Measurements from ENCODE around the gene NR6A1. TPM values are rescaled to one million over a fixed set of nuclear protein-coding genes. Genes with fewer than 3 reads are reported as not detected.
A peak's percentile ranks its signal among the peaks of the same experiment; 100 is the strongest.

Gene NR6A1
- total RNA-seq, 1 donor from 2014 or later, result 0.56 TPM

DNA sequence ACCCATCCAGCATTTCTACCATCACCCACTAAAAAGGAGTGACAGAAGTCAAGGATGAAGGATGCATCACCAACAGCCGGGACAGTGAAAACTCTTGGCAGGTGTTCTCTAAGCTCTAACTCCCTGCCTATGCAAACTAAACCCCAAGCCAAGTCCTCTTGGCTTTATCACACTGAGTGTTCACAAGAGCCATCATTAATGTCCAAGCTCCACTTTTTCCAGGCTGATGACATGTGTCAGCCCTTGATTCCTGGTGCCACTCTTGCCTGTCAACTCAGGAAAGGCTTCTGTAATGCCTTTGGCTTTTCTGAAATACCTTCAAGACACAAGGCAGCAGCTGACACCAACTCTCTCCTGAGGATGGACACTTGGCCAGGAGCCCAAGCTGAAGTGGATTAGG is 86.9 kb downstream of the NR6A1 start:
- no peak overlapping the region for H3K4me3 Mint-ChIP-seq (ENCODE audit: unreplicated experiment)
- no peak for DNase-seq (ENCODE audit: extremely low spot score, unreplicated experiment)
- TF ChIP-seq, protein P1, sequence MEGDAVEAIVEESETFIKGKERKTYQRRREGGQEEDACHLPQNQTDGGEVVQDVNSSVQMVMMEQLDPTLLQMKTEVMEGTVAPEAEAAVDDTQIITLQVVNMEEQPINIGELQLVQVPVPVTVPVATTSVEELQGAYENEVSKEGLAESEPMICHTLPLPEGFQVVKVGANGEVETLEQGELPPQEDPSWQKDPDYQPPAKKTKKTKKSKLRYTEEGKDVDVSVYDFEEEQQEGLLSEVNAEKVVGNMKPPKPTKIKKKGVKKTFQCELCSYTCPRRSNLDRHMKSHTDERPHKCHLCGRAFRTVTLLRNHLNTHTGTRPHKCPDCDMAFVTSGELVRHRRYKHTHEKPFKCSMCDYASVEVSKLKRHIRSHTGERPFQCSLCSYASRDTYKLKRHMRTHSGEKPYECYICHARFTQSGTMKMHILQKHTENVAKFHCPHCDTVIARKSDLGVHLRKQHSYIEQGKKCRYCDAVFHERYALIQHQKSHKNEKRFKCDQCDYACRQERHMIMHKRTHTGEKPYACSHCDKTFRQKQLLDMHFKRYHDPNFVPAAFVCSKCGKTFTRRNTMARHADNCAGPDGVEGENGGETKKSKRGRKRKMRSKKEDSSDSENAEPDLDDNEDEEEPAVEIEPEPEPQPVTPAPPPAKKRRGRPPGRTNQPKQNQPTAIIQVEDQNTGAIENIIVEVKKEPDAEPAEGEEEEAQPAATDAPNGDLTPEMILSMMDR (IDR thresholded peaks at IDR 0.05), result no peak
- no peak overlapping the region for H3K27ac Mint-ChIP-seq (ENCODE audit: unreplicated experiment)
- peaks cover 39% of the 10 kb centered on the region for H3K36me3 Mint-ChIP-seq (ENCODE audit: unreplicated experiment)
- no peaks in the 10 kb centered on the region for H3K9me3 Mint-ChIP-seq (ENCODE audit: unreplicated experiment)
- H3K27me3 Mint-ChIP-seq (ENCODE audit: unreplicated experiment), result no peaks in the 10 kb centered on the region
- H3K4me1 Mint-ChIP-seq (ENCODE audit: unreplicated experiment), result peaks cover 15% of the 10 kb centered on the region

DNA sequence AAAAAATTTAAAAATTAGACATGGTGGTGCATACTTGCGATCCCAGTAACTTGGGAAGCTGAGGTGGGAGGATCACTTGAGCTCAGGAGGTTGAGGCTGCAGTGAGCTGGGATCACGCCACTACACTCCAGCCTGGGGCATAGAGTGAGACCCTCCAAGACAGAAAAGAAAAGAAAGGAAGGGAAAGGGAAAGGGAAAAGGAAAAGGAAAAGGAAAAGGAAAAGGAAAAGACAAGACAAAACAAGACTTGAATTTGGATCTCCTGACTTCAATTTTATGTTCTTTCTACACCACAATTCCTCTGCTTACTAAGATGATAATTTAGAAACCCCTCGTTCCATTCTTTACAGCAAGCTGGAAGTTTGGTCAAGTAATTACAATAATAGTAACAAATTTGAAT is 88.1 kb downstream of the NR6A1 start:
- H3K27me3 Mint-ChIP-seq (ENCODE audit: unreplicated experiment), result no peaks in the 10 kb centered on the region
- no peak overlapping the region for H3K27ac Mint-ChIP-seq (ENCODE audit: unreplicated experiment)
- TF ChIP-seq, protein P1 (IDR thresholded peaks at IDR 0.05), result no peak
- no peak for DNase-seq (ENCODE audit: extremely low spot score, unreplicated experiment)
- H3K4me1 Mint-ChIP-seq (ENCODE audit: unreplicated experiment), result peaks cover 15% of the 10 kb centered on the region
- no peaks in the 10 kb centered on the region for H3K9me3 Mint-ChIP-seq (ENCODE audit: unreplicated experiment)
- H3K4me3 Mint-ChIP-seq (ENCODE audit: unreplicated experiment), result no peak overlapping the region
- peaks cover 36% of the 10 kb centered on the region for H3K36me3 Mint-ChIP-seq (ENCODE audit: unreplicated experiment)

DNA sequence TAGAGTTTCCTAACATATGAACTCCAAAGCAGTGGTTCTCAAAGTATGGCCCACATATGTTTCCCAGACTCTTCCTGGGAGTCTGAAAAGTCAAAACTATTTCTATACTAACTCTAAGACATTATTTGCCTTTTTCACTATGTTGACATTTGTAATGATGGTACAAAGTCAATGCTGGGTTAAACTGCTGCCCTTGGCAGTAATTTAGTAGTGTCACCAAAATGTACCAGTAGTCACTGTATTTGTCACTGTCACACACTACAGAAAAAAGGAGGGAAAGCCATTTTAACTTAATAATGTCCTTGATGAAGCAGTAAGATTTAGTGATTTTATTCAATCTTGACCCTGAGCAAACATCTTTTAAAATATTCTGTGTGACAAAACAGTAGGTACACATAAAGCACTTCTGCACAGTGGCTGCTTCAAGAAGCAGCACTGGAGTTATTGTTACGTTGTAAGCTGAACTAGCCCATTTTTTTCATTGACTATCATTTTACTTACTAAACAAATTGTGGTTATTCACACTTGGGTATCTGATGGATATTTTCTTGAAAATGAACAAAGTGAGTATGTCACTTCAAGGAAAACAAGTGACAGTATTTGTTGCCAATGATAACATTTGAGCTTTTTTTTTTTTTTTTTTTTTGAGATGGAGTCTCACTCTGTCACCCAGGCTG is 90.3 kb downstream of the NR6A1 start:
- H3K4me3 Mint-ChIP-seq (ENCODE audit: unreplicated experiment), result no peak overlapping the region
- no peaks in the 10 kb centered on the region for H3K9me3 Mint-ChIP-seq (ENCODE audit: unreplicated experiment)
- H3K36me3 Mint-ChIP-seq (ENCODE audit: unreplicated experiment), result peaks cover 34% of the 10 kb centered on the region
- H3K27me3 Mint-ChIP-seq (ENCODE audit: unreplicated experiment), result no peaks in the 10 kb centered on the region
- TF ChIP-seq, protein P1 (IDR thresholded peaks at IDR 0.05), result no peak
- no peak for DNase-seq (ENCODE audit: extremely low spot score, unreplicated experiment)
- H3K27ac Mint-ChIP-seq (ENCODE audit: unreplicated experiment), result no peak overlapping the region
- H3K4me1 Mint-ChIP-seq (ENCODE audit: unreplicated experiment), result peaks cover 29% of the 10 kb centered on the region

DNA sequence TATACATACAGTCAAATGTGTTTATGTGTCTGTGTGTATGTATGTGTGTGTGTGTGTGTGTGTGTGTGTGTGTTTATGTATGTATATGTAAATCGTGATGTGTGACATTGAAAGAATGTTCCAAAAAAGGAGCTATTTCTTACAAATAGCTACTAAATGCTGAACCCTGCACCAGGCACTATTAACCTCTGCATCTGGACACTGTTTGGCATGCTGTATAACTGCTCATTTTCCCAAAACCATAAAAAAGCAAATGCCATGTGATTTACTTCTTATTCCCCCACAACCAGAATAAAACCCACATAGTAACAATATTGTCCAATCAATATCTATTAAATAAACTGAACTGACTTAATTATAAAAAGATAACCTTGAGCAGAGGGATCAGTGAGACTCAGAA is 91.1 kb downstream of the NR6A1 start:
- Mint-ChIP-seq H3K27ac (ENCODE audit: unreplicated experiment) (no peak overlapping the region), H3K27me3 (ENCODE audit: unreplicated experiment) (no peaks in the 10 kb centered on the region), H3K36me3 (ENCODE audit: unreplicated experiment) (peaks cover 34% of the 10 kb centered on the region), H3K9me3 (ENCODE audit: unreplicated experiment) (no peaks in the 10 kb centered on the region), H3K4me1 (ENCODE audit: unreplicated experiment) (peaks cover 32% of the 10 kb centered on the region), H3K4me3 (ENCODE audit: unreplicated experiment) (no peak overlapping the region)
- no peak for DNase-seq (ENCODE audit: extremely low spot score, unreplicated experiment)
- TF ChIP-seq, protein P1 (IDR thresholded peaks at IDR 0.05), result no peak

DNA sequence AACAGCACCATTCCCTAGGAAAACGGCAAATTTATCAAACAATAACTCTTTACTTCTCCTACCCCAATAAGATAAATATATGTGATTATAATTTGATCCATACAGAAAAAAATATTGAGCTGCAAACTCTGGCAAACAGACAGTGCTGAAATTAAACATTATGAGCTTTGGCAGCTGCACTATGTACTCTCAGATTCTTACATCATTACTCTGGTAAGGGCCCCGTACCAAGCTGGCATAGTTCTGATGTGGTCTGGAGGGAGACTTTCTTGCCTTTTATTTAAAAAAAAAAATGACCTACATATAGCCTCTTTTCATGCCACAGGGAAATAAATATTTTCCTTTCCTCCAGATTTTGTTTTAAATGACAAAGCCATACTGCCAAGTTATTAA is 95.0 kb downstream of the NR6A1 start:
- Mint-ChIP-seq H3K4me1 (ENCODE audit: unreplicated experiment) (peaks cover 41% of the 10 kb centered on the region), H3K27ac (ENCODE audit: unreplicated experiment) (peak overlapping the region; percentile 58), H3K36me3 (ENCODE audit: unreplicated experiment) (peaks cover 27% of the 10 kb centered on the region), H3K9me3 (ENCODE audit: unreplicated experiment) (no peaks in the 10 kb centered on the region), H3K27me3 (ENCODE audit: unreplicated experiment) (no peaks in the 10 kb centered on the region), H3K4me3 (ENCODE audit: unreplicated experiment) (no peak overlapping the region)
- TF ChIP-seq, protein P1 (IDR thresholded peaks at IDR 0.05), result no peak
- no peak for DNase-seq (ENCODE audit: extremely low spot score, unreplicated experiment)
